GM21423 (cell line): ENCODE results near the gene ABCB4.

ENCODE experiments used
- ATAC-seq: cut with Tn5 transposase; IDR thresholded peaks from one replicate; pipeline ENCODE4 v1.9.1; 2021; ENCODE audit warnings: mild to moderate bottlenecking, moderate library complexity; ENCODE audit not compliant: unreplicated experiment

ABCB4 gene

GRCh38 chr7:87359366-87359765 is 116.1 kb downstream of the ABCB4 start:
- no peak for ATAC-seq

- ATAC-seq: no peak
These were observed 119.0 kb downstream of the ABCB4 start for GRCh38 chr7:87356448-87356847.

GRCh38 chr7:87354749-87355148 is 120.7 kb downstream of the ABCB4 start:
- ATAC-seq: no peak
